Stimulated activated CD4-positive, alpha-beta T cell treated with anti-CD3 and anti-CD28 coated beads, Interleukin-1b, Interleukin-23, amount 100 ng/mL, for 48 hours (primary cell): ENCODE data around the gene FRMPD3.
A peak's percentile ranks its signal among the peaks of the same experiment; 100 is the strongest.
"Not testable (repeated sequence)": the region's sequence is repeated elsewhere in the genome, so short reads cannot be mapped to it uniquely, and the experiment has no call there.

ENCODE experiments used
- DNase-seq: peaks from one replicate; pipeline ENCODE4 v3.0.0-alpha.2; 2020

FRMPD3 gene

GRCh38 chrX:107448998-107449835 is at the start of gene FRMPD3:
TSS of gene FRMPD3 (plus strand) at chrX:107449652. CDS start at chrX:107526589, 76,937 bp downstream.
- no peak for DNase-seq

GRCh38 chrX:107420571-107420970 is 28.9 kb upstream of the FRMPD3 start:
- no peak for DNase-seq

GRCh38 chrX:107421337-107421861 is 28.1 kb upstream of the FRMPD3 start:
- DNase-seq, result no peak

GRCh38 chrX:107429090-107429489 is 20.4 kb upstream of the FRMPD3 start:
- DNase-seq, result no peak

GRCh38 chrX:107440187-107440586 is 9.3 kb upstream of the FRMPD3 start:
- no peak for DNase-seq

GRCh38 chrX:107440692-107441091 is 8.8 kb upstream of the FRMPD3 start:
- DNase-seq, result no peak

GRCh38 chrX:107442914-107443527 is 6.4 kb upstream of the FRMPD3 start:
- DNase-seq, result no peak

GRCh38 chrX:107445146-107445545 is 4.3 kb upstream of the FRMPD3 start:
- DNase-seq, result no peak

GRCh38 chrX:107445631-107446030 is 3.8 kb upstream of the FRMPD3 start:
- no peak for DNase-seq

GRCh38 chrX:107447642-107448041 is 1.8 kb upstream of the FRMPD3 start:
- no peak for DNase-seq

- no peak for DNase-seq
Measured at GRCh38 chrX:107448625-107448997, 841 bp upstream of the FRMPD3 start.

- no peak for DNase-seq
Measured at GRCh38 chrX:107450823-107451509, 1.5 kb downstream of the FRMPD3 start.

- no peak for DNase-seq
Measured at GRCh38 chrX:107451731-107452130, 2.3 kb downstream of the FRMPD3 start.

GRCh38 chrX:107452581-107452980 is 3.1 kb downstream of the FRMPD3 start:
- DNase-seq, result no peak

- DNase-seq, result peak; percentile 44
Measured at GRCh38 chrX:107454302-107454701, 4.8 kb downstream of the FRMPD3 start.

- DNase-seq, result no peak
Measured at GRCh38 chrX:107457289-107457688, 7.8 kb downstream of the FRMPD3 start.

GRCh38 chrX:107465932-107466620 is 16.6 kb downstream of the FRMPD3 start:
- DNase-seq, result no peak

GRCh38 chrX:107467271-107467670 is 17.8 kb downstream of the FRMPD3 start:
- no peak for DNase-seq

- DNase-seq, result no peak
Measured at GRCh38 chrX:107470198-107470597, 20.7 kb downstream of the FRMPD3 start.

- no peak for DNase-seq
Measured at GRCh38 chrX:107470971-107471370, 21.5 kb downstream of the FRMPD3 start.

GRCh38 chrX:107471420-107471819 is 22.0 kb downstream of the FRMPD3 start:
- DNase-seq, result not testable (repeated sequence)

GRCh38 chrX:107477406-107477805 is 28.0 kb downstream of the FRMPD3 start:
- DNase-seq, result no peak

GRCh38 chrX:107480272-107480671 is 30.8 kb downstream of the FRMPD3 start:
- peak; percentile 2 for DNase-seq
